ENCODE measurements around the gene ST13. TPM values are rescaled to one million over a fixed set of nuclear protein-coding genes. Genes with fewer than 3 reads are reported as not detected.

ST13 gene
- total and polyA plus RNA-seq, 2 of the 4 experiments (the other 2 are of a cell fraction): 115 to 235 TPM

- no peak overlapping the region for H2AK5ac ChIP-seq (ENCODE audit: low read depth, low read length)
- no peak overlapping the region for H3K4me3 ChIP-seq (ENCODE audit: insufficient read depth, low read depth, low read length)
- no peak overlapping the region for H3K18ac ChIP-seq (ENCODE audit: low read depth, low read length)
- dilution Hi-C loops (cut with HindIII; ENCODE audit: low sequenced_read_pairs, unreplicated experiment) (no loop called here), in situ Hi-C loops (cut with MboI; ENCODE audit: low sequenced_read_pairs) (no loop called here), intact Hi-C loops (cut with micrococcal nuclease) (no loop called here)
- H3K27me3 ChIP-seq (ENCODE audit: control insufficient read depth, insufficient read depth, low read length): no peaks in the 10 kb centered on the region
- H3K36me3 ChIP-seq (ENCODE audit: control insufficient read depth, insufficient read depth, low read length): 0 out of 2 replicates have a peak, but pooled peaks cover 4% of the 10 kb centered on the region
- no peak overlapping the region for H4K5ac ChIP-seq (ENCODE audit: low read depth, low read length)
- no peak overlapping the region for H2BK20ac ChIP-seq (ENCODE audit: low read depth, low read length)
- H3K14ac ChIP-seq (replicated peaks; ENCODE audit: low read depth, low read length): no peak overlapping the region
- no peak overlapping the region for H2BK15ac ChIP-seq (ENCODE audit: low read depth, low read length)
- no peak overlapping the region for H2BK5ac ChIP-seq (ENCODE audit: low read depth, low read length, poor library complexity, severe bottlenecking)
- no TSS peak for BruUV-seq (replicated peaks)
- TF ChIP-seq SMC3 (IDR thresholded peaks at IDR 0.05; ENCODE audit: low read depth, low read length) (no peak), CEBPB (IDR thresholded peaks at IDR 0.05; ENCODE audit: low read depth, low read length) (no peak), MAZ (IDR thresholded peaks at IDR 0.05; ENCODE audit: borderline replicate concordance, low read depth, low read length) (no peak), NFE2L2 (IDR thresholded peaks at IDR 0.05; ENCODE audit: low read depth, low read length) (no peak), ELK1 (IDR thresholded peaks at IDR 0.05; ENCODE audit: borderline replicate concordance, low read depth, low read length) (no peak), RAD21 (IDR thresholded peaks at IDR 0.05; ENCODE audit: low read length) (no peak), USF2 (IDR thresholded peaks at IDR 0.05; ENCODE audit: low read depth, low read length) (no peak), CTCF (conservative IDR thresholded peaks at IDR 0.05; ENCODE audit: low read depth, low read length) (no peak), CHD1 (IDR thresholded peaks at IDR 0.05; ENCODE audit: low read depth, low read length) (no peak), BHLHE40 (IDR thresholded peaks at IDR 0.05; ENCODE audit: low read depth, low read length) (no peak)
- no peak for DNase-seq
- no peaks in the 10 kb centered on the region for H3K9me3 ChIP-seq (ENCODE audit: control insufficient read depth, insufficient read depth, low read length)
- CTCF ChIA-PET: interaction anchor here (1.1 kb wide), 1 partner anchor 100 kb away, joined by 3 read pairs; no protein-coding TSS in a partner anchor
- no peak overlapping the region for H3K27ac ChIP-seq (ENCODE audit: insufficient read depth, low read length)
- H3K23ac ChIP-seq (ENCODE audit: low read depth, low read length): no peak overlapping the region
- H3K4ac ChIP-seq (ENCODE audit: low read depth, low read length): no peak overlapping the region
- no peak overlapping the region for H2AFZ ChIP-seq (replicated peaks; ENCODE audit: low read length, poor library complexity)
- no peak overlapping the region for H3K9ac ChIP-seq (ENCODE audit: low read depth, low read length)
- no peak for ATAC-seq (ENCODE audit: low read depth)
- no peaks in the 10 kb centered on the region; the same call in 1 of the 2 replicates for H4K20me1 ChIP-seq (ENCODE audit: insufficient read depth, low read length)
- peaks cover 6% of the 10 kb centered on the region for H3K9me1 ChIP-seq (ENCODE audit: insufficient read depth, low read length)
- H4K8ac ChIP-seq (ENCODE audit: low read depth in 2 of 2, low read length in 2 of 2): no peak overlapping the region
- H2AK9ac ChIP-seq (replicated peaks; ENCODE audit: low read depth, low read length, poor library complexity): no peak overlapping the region
- no peak overlapping the region for H3K4me2 ChIP-seq (ENCODE audit: low read depth, low read length)
- POLR2A ChIA-PET (ENCODE audit: unreplicated experiment): no interaction called here
- WGBS, 2 experiments (ENCODE audit: extremely low coverage in 2 of 2, insufficient read length in 1 of 2): no CpG with 5 or more reads among the region's 3 CpGs
- H2BK120ac ChIP-seq (ENCODE audit: low read depth, low read length): no peak overlapping the region
- no peak overlapping the region for H3K56ac ChIP-seq (ENCODE audit: extremely low read depth, insufficient read depth, low read length)
- H4K91ac ChIP-seq (ENCODE audit: insufficient read depth, low read depth, low read length): no peak overlapping the region
- H3K79me1 ChIP-seq (ENCODE audit: low read depth in 1 of 2, low read length in 2 of 2): peaks cover 0 to 3% of the 10 kb centered on the region in 2 experiments; a peak in 2 of 4 replicates
- no peaks in the 10 kb centered on the region for H3K4me1 ChIP-seq (ENCODE audit: control insufficient read depth, insufficient read depth, low read length)
Observed at GRCh38 chr22:40782521-40782920, 73.9 kb downstream of the ST13 start.
